HepG2 (cell line): Measurements from ENCODE around the gene ENAH. TPM values are rescaled to one million over a fixed set of nuclear protein-coding genes. Genes with fewer than 3 reads are reported as not detected.

Source experiments
- FOSL1 ChIP-seq: sonication (generic); formaldehyde crosslinking; IDR thresholded peaks from 2 replicates; pipeline ENCODE4 v1.9.0; 2021; ENCODE audit warnings: missing genetic modification reagents, borderline replicate concordance
- HDAC6 ChIP-seq: fragments of 200-600 bp; sonication (generic); IDR thresholded peaks from 2 replicates; pipeline ENCODE4 v1.7.0; 2017; ENCODE audit warnings: mild to moderate bottlenecking, antibody characterized with exemption, low read length, low read depth
- REL ChIP-seq: sonication (generic); formaldehyde crosslinking; conservative IDR thresholded peaks from 2 replicates; pipeline ENCODE4 v1.8.0; 2022; ENCODE audit warnings: mild to moderate bottlenecking, missing genetic modification reagents, moderate library complexity
- SOX5 ChIP-seq: IDR thresholded peaks from 2 replicates; pipeline ENCODE4 v1.6.1; 2016; ENCODE audit warnings: borderline replicate concordance
- SP4 ChIP-seq: sonication (generic); formaldehyde crosslinking; IDR thresholded peaks from 2 replicates; pipeline ENCODE4 v1.8.1; 2023; ENCODE audit warnings: mild to moderate bottlenecking, missing genetic modification reagents
- polyA plus RNA-seq, 8 experiments: library from polyadenylated mRNA; depleted of rRNA in 3 of 8; stranded (reverse) in 7 of 8; unstranded in 1 of 8; fragments of >200 nt; fragmentation: Illumina TruSeq in 4 of 8; extraction: Trizol in 4 of 8; gene quantifications; 2 replicates each; pipeline versions ENCODE4 v1.2.1 to v1.2.3, GENCODE V29; 2011 to 2016; ENCODE audit warnings: low read depth in 4 of 8, missing spikeins in 1 of 8, mixed read lengths in 1 of 8; ENCODE audit not compliant: insufficient read depth in 1 of 8
- total RNA-seq, 5 experiments: library from RNA; depleted of rRNA; stranded (reverse); fragments of >200 nt; fragmentation: Illumina TruSeq; extraction: Trizol; gene quantifications; 2 replicates each; pipeline ENCODE4 v1.2.3, GENCODE V29; 2016; ENCODE audit warnings: low read depth in 1 of 5
- TF ChIP-seq, protein P1 (sequence below): sonication (generic); formaldehyde crosslinking; conservative IDR thresholded peaks from 2 replicates; pipeline ENCODE4 v1.8.0; 2022; ENCODE audit warnings: mild to moderate bottlenecking, moderate library complexity, missing genetic modification reagents
- TF ChIP-seq, protein P2 (sequence below): sonication (generic); formaldehyde crosslinking; IDR thresholded peaks from 2 replicates; pipeline ENCODE4 v1.5.0; 2020; ENCODE audit warnings: mild to moderate bottlenecking, missing genetic modification reagents, borderline replicate concordance
- TF ChIP-seq, protein P3 (sequence below): sonication (generic); formaldehyde crosslinking; IDR thresholded peaks from 2 replicates; pipeline ENCODE4 v1.4.0; 2020; ENCODE audit warnings: missing genetic modification reagents, borderline replicate concordance
- TF ChIP-seq, protein P4 (sequence below): sonication (generic); formaldehyde crosslinking; IDR thresholded peaks from 2 replicates; pipeline ENCODE4 v1.4.0; 2020; ENCODE audit warnings: mild to moderate bottlenecking, missing genetic modification reagents

Gene ENAH
- total and polyA plus RNA-seq, 2 of the 13 experiments (the other 11 are each of a cell fraction or from before 2014, with no cell fraction given): 22.1 to 58.3 TPM

DNA sequence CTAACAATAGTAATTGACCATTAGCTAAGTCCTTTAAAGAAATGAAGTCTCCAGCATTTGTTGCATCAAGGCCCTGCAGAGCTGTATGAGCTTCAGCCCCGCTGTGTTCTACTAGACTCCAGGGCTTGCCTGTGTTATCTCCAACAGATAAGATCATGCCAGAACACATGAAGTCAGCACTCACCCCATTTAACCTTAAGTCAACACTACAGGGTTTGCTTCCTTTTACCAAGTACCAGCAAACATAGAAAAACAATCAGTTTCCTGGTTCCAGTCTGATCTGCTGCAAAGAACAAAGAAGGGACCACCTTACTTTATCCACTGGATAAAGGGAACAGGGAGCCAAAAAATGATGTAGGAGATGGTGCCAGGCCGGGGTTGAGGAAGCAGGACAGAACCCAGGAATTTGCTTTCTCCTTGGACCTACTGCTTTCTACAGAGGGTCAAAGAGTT lies 41.3 kb upstream of the ENAH start (continued):
- no peak for TF ChIP-seq SP4 (CRISPR knock-in tag)
- no peak for TF ChIP-seq FOSL1 (CRISPR knock-in tag)
- TF ChIP-seq REL (CRISPR knock-in tag): no peak
- TF ChIP-seq, protein P1, sequence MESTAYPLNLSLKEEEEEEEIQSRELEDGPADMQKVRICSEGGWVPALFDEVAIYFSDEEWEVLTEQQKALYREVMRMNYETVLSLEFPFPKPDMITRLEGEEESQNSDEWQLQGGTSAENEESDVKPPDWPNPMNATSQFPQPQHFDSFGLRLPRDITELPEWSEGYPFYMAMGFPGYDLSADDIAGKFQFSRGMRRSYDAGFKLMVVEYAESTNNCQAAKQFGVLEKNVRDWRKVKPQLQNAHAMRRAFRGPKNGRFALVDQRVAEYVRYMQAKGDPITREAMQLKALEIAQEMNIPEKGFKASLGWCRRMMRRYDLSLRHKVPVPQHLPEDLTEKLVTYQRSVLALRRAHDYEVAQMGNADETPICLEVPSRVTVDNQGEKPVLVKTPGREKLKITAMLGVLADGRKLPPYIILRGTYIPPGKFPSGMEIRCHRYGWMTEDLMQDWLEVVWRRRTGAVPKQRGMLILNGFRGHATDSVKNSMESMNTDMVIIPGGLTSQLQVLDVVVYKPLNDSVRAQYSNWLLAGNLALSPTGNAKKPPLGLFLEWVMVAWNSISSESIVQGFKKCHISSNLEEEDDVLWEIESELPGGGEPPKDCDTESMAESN (CRISPR knock-in tag): no peak
- peak; percentile 94 for TF ChIP-seq SOX5 (CRISPR knock-in tag)
- TF ChIP-seq HDAC6: no peak
- TF ChIP-seq, protein P2, sequence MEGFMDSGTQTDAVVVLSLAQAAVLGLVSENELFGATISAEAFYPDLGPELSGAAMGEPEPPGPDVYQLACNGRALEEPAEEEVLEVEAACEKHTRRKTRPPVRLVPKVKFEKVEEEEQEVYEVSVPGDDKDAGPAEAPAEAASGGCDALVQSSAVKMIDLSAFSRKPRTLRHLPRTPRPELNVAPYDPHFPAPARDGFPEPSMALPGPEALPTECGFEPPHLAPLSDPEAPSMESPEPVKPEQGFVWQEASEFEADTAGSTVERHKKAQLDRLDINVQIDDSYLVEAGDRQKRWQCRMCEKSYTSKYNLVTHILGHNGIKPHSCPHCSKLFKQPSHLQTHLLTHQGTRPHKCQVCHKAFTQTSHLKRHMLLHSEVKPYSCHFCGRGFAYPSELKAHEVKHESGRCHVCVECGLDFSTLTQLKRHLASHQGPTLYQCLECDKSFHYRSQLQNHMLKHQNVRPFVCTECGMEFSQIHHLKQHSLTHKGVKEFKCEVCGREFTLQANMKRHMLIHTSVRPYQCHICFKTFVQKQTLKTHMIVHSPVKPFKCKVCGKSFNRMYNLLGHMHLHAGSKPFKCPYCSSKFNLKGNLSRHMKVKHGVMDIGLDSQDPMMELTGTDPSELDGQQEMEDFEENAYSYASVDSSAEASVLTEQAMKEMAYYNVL: peak; percentile 41; the same call in 1 of the 2 replicates
- TF ChIP-seq, protein P3, sequence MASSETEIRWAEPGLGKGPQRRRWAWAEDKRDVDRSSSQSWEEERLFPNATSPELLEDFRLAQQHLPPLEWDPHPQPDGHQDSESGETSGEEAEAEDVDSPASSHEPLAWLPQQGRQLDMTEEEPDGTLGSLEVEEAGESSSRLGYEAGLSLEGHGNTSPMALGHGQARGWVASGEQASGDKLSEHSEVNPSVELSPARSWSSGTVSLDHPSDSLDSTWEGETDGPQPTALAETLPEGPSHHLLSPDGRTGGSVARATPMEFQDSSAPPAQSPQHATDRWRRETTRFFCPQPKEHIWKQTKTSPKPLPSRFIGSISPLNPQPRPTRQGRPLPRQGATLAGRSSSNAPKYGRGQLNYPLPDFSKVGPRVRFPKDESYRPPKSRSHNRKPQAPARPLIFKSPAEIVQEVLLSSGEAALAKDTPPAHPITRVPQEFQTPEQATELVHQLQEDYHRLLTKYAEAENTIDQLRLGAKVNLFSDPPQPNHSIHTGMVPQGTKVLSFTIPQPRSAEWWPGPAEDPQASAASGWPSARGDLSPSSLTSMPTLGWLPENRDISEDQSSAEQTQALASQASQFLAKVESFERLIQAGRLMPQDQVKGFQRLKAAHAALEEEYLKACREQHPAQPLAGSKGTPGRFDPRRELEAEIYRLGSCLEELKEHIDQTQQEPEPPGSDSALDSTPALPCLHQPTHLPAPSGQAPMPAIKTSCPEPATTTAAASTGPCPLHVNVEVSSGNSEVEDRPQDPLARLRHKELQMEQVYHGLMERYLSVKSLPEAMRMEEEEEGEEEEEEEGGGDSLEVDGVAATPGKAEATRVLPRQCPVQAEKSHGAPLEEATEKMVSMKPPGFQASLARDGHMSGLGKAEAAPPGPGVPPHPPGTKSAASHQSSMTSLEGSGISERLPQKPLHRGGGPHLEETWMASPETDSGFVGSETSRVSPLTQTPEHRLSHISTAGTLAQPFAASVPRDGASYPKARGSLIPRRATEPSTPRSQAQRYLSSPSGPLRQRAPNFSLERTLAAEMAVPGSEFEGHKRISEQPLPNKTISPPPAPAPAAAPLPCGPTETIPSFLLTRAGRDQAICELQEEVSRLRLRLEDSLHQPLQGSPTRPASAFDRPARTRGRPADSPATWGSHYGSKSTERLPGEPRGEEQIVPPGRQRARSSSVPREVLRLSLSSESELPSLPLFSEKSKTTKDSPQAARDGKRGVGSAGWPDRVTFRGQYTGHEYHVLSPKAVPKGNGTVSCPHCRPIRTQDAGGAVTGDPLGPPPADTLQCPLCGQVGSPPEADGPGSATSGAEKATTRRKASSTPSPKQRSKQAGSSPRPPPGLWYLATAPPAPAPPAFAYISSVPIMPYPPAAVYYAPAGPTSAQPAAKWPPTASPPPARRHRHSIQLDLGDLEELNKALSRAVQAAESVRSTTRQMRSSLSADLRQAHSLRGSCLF: no peak
- TF ChIP-seq, protein P4, sequence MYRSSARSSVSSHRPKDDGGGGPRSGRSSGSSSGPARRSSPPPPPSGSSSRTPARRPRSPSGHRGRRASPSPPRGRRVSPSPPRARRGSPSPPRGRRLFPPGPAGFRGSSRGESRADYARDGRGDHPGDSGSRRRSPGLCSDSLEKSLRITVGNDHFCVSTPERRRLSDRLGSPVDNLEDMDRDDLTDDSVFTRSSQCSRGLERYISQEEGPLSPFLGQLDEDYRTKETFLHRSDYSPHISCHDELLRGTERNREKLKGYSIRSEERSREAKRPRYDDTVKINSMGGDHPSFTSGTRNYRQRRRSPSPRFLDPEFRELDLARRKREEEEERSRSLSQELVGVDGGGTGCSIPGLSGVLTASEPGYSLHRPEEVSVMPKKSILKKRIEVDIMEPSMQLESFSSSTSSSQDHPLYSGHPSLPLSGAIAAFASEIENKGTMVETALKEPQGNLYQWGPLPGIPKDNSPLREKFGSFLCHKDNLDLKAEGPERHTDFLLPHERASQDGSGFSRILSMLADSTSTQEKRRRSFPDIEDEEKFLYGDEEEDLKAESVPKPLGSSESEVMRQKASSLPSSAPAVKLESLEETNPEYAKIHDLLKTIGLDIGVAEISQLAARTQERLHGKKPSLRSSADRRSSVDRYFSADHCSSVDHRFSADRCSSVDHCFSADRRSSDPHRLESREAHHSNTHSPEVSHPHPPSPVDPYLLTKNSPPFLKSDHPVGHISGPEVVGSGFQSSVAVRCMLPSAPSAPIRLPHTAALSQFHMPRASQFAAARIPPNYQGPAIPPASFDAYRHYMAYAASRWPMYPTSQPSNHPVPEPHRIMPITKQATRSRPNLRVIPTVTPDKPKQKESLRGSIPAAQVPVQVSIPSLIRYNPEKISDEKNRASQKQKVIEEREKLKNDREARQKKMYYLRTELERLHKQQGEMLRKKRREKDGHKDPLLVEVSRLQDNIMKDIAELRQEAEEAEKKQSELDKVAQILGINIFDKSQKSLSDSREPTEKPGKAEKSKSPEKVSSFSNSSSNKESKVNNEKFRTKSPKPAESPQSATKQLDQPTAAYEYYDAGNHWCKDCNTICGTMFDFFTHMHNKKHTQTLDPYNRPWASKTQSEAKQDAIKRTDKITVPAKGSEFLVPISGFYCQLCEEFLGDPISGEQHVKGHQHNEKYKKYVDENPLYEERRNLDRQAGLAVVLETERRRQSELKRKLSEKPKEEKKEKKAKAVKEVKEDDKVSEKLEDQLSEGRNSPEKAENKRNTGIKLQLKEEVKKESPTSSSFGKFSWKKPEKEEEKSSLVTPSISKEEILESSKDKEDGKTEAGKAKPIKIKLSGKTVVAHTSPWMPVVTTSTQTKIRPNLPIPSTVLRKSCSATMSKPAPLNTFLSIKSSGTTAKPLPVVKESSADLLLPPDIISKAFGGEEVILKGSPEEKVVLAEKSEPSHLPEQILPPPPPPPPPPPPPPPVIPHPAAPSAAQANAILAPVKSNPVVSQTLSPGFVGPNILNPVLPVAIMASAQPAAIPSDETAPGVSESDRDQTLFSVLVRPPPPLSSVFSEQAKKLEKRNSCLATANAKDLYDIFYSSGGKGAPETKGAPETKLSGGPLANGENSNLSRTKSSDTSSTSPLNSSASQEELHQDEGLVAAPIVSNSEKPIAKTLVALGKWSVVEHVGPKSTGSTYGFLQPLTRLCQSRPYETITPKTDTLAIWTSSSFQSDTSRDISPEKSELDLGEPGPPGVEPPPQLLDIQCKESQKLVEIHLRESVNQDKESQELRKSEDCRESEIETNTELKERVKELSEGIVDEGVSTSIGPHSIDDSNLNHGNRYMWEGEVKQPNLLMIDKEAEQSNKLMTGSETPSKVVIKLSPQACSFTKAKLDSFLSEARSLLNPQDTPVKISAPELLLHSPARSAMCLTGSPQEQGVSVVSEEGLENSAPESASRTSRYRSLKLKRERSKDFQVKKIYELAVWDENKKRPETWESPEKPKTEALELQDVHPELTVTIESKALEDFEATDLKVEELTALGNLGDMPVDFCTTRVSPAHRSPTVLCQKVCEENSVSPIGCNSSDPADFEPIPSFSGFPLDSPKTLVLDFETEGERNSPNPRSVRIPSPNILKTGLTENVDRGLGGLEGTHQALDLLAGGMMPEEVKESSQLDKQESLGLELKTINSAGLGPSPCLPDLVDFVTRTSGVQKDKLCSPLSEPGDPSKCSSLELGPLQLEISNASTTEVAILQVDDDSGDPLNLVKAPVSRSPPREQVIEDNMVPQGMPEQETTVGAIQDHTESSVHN (CRISPR knock-in tag): no peak
